ENCODE measurements around the gene AGPS.
"Not testable (repeated sequence)": the region's sequence is repeated elsewhere in the genome, so short reads cannot be mapped to it uniquely, and the experiment has no call there.

Gene AGPS

DNA sequence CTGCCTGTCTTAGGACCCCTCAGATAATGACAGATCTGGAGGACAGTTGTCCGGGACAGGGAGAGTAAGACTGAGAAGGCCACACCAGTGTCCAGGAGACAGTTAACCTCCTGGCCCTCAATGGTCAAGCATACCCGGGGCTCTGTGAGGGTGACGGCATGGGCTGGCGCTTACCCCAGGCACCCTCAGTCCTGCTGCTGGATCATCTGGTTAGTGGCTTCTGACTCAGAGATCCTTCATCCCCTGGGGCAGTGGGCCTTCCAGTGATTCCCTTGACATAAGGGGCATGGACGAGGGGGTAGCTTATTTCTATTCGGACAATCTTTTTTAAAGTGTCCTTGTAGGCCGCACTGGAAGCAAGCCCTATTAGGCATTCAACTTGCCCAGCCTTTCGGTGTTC is 18.1 kb downstream of the AGPS start:
- not testable (repeated sequence) for DNase-seq (ENCODE audit: insufficient read length, low spot score); FAIRE-seq

DNA sequence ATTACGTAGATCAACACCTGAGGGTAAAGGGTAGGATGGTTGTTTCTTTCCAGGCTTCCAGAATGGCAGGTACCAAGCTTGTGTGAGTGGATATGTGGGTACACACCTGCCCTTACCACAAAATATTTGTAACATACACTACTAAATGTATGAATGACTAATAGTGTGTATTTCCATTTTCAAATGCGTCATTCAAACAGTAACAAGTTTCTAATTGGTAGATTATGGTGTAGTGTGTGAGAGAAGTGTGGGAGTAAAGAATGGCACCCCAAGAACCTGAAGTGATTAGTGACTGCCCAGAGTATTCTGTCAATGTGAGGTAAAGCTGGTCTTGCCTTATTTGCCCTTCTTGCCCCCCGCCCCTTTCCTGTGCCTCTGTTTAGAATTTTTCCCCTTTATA is 21.1 kb downstream of the AGPS start:
- FAIRE-seq, result no peak
- DNase-seq (ENCODE audit: insufficient read length, low spot score), result no peak

DNA sequence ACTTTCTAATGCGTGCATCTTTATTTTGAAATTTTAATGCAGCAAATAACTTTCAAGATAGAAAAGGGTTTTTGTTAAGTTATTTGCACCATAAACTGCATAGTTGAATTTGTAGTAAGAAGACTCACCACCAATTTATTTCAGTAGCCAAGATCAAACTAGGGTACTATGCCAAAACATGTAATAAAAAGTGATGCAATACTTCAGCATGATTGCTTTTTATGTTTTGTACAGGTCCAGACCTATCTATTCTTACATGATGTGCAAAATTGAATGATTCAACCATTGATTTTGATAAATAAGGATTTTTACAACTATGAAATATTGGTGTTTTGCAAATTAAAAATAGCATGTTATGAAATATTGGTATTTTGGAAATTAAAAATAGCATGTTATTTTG is 26.7 kb downstream of the AGPS start:
- DNase-seq (ENCODE audit: insufficient read length, low spot score) (no peak), FAIRE-seq (no peak)

DNA sequence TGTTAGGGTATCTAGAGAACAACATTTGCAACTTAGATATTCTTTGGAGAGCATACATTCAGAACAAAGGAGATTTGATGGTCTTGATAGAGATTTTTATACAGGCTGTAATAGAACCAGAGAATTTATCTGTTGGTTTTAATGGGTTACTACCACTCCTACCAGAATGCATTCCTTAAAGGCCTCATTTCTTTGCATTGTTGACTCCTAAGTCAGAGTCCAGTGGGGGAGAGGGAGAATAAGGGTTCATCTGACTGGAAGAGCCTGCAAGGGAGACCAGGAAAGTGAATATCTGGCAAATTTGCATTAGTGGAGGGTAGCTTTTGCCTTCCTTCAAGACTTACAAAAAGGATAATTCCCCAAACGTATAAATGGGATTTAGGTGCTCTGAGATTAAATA is 29.7 kb downstream of the AGPS start:
- DNase-seq (ENCODE audit: insufficient read length, low spot score) (no peak), FAIRE-seq (no peak)

DNA sequence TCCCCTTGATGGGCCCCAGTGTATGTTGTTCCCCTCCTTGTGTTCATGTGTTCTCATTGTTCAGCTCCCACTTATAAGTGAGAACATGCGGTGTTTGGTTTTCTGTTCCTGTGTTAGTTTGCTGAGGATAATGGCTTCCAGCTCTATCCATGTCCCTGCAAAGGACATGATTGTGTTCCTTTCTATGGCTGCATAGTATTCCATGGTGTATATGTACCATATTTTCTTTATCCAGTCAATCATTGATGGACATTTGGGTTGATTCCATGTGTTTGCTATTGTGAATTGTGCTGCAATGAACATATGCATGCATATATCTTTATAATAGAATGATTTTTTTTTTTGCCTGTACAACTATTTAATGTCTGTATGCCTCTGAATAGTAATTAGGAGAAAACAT is 31.5 kb downstream of the AGPS start:
- FAIRE-seq; DNase-seq (ENCODE audit: insufficient read length, low spot score): not testable (repeated sequence)

DNA sequence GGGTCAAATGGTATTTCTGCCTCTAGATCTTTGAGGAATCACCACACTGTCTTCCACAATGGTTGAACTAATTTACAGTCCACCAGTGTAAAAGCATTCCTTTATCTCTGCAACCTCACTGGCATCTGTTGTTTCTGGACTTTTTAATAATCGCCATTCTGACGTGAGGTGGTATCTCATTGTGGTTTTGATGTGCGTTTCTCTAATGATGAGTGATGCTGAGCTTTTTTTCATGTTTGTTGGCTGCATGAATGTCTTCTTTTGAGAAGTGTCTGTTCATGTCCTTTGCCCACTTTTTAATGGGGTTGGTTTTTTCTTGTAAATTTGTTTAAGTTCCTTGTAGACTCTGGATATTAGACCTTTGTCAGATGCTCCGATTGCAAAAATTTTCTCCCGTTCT is 32.0 kb downstream of the AGPS start:
- DNase-seq (ENCODE audit: insufficient read length, low spot score); FAIRE-seq: not testable (repeated sequence)

DNA sequence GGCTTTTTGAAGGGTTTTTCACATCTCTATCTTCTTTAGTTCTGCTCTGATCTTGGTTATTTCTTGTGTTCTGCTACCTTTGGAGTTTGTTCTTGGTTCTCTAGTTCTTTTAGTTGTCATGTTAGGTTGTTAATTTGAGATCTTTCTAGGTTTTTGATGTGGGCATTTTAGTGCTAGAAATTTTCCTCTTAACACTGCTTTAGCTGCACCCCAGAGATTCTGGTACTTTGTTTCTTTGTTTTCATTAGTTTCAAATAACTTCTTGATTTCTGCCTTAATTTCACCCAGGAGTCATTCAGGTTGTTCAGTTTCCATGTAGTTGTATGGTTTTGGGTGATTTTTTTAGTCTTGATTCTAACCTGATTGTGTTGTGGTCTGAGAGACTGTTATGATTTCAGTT is 34.7 kb downstream of the AGPS start:
- DNase-seq (ENCODE audit: insufficient read length, low spot score) (no peak), FAIRE-seq (no peak)

DNA sequence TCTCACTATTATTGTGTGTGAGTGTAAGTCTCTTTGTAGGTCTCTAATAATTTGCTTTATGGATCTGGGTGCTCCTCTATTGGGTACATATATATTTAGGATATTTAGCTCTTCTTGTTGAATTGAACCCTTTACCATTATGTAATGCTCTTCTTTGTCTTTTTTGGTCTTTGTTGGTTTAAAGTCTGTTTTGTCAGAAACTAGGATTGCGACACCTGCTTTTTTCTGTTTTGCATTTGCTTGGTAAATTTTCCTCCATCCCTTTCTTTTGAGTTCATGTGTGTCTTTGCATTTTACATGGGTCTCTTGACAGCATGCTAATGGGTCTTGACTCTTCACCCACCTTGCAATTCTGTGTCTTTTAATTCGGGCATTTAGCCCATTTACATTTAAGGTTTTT is 35.4 kb downstream of the AGPS start:
- not testable (repeated sequence) for DNase-seq (ENCODE audit: insufficient read length, low spot score); FAIRE-seq

DNA sequence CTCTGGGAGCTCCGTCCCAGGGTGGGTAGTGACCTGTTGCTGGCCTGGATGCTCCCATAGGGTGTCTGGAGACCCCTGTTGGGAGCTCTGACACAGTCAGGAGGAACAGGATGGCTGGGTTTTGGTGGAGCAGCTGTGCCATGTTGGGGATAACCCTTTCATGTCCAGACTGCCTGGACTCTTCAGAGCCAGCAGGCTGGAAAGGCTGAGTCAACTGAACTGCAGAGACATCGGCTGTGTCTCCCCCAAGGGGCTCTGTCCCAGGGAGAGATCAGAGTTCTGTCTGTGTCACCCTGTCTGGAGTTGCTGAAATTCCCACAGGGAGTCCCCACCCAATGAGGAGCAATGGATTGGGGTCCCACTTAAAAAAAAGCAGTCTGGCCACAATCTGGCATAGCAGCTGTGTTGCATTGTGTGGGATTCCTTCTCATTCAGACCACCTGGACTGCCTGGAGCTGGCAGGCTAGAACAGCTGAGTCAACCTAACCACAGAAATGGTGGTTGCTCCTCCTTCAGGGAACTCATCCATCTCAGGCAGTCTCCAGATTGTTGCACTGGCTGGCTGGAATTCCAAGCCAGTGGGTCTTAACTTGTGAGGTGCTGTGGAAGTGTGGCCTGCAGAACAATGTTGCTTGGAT is 37.2 kb downstream of the AGPS start:
- FAIRE-seq (no peak), DNase-seq (ENCODE audit: insufficient read length, low spot score) (no peak)

DNA sequence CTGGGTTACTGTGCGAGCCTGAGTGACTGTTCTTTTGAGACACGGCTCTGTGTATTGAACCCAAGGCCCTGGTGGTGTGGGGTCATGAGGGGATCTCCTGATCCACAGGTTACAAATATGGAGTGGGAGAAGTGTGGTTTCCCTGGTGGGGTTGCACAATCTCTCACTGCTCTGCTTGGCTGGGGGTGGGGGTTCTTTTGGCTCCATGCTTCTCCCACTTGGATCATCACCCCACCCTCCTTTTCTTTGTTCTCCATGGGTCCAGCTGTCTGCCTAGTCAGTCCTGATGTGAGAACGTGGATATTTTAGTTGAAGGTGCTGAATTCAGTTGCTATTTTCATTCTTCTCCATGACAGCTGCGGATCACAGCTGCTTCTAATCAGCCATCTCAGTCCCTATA is 37.8 kb downstream of the AGPS start:
- no peak for FAIRE-seq
- no peak for DNase-seq (ENCODE audit: insufficient read length, low spot score)

DNA sequence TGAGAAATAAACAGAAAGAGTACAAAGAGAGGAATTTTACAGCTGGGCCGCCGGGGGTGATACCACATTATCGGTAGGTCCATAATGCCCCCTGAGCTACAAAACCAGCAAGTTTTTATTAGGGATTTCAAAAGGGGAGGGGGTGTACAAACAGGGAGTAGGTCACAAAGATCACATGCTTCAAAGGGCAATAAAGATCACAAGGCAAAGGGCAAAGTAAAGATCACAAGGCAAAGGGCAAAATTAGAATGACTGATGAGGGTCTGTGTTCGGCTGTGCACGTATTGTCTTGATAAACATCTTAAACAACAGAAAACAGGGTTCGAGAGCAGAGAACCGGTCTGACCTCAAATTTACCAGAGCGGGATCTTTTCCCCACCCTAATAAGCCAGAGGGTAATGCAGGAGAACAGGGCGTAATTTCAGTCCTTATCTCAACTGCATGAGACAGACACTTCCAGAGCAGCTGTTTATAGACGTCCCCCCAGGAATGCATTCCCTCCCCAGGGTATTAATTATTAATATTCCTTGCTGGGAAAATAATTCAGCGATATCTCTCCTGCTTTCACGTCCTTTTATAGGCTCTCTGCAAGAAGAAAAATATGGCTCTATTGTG is 38.6 kb downstream of the AGPS start:
- not testable (repeated sequence) for DNase-seq (ENCODE audit: insufficient read length, low spot score); FAIRE-seq

DNA sequence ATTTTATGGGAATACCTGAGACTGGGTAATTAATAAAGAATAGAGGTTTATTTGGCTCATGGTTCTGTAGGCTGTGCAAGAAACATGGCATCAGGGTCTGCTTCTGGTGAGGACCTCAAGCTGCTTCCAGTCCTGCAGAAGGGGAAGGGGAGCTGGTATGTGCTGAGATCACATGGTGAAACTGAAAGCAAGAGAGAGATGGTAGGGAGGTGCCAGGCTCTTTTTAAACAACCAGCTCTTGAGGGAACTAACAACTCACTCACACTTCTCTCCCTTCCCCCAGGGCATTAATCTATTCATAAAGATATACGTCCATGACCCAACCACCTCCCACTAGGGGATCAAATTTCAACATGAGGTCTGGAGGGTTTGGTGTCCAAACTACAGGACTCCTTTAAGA is 40.1 kb downstream of the AGPS start:
- no peak for FAIRE-seq
- no peak for DNase-seq (ENCODE audit: insufficient read length, low spot score)

DNA sequence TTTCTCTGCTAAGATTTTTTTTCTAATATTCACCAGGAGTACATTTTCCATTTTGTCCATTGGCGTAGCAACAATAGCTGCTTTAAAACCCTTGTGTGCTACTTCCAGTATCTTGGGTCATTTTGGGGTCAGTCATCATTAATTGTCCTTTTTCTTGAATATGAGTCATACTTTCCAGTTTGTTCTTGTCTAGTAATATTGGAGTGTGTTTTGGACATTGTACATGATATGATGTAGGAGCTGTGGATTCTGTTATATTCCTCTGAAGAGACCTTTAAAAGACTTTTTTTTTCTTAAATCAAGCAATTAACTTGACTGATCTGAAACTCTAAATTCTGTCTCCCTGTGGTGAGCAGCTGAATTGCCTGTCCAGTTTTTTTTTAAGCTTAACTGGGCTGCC is 40.8 kb downstream of the AGPS start:
- FAIRE-seq, result peak; percentile 88

DNA sequence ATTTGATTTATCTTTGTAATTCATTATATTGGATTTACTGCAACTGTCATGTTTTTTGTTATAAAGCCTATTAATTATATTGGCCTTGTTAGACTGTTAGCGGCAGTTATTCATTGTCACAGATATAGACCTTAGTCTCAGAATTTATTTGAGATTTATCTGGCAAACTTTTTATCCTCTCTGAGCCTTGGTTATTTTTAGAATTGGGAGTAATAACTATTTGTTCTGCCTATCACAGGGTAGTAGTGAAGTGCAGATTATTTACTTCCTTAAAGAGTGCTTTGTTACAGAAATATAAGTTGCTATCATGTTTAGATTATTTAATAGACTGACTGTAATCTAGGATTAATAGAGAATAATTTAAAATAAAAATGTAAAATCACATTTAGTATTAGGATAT is 41.9 kb downstream of the AGPS start:
- FAIRE-seq, result no peak
- DNase-seq (ENCODE audit: insufficient read length, low spot score), result no peak

More for the DNA sequence above, 40.8 kb downstream of the AGPS start:
- DNase-seq (ENCODE audit: insufficient read length, low spot score), result no peak

DNA sequence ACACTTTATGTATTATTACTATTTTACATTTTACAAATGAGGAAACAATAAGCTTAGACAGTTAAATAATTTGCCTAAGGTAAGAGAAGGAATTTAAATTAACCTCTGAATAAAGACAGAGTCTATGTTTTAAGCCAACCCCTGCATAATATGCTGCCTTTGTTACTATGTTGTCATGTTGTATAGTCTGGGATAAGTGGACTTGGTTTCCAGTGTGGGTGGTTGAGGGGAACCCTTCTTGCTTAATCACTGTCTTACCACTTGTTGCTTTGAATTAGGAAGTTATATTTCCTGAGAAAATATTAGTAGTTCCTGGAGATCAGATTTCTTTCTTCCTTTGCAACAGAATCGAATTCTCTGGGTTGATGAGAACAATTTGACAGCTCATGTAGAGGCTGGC is 52.6 kb downstream of the AGPS start:
- DNase-seq (ENCODE audit: insufficient read length, low spot score) (no peak), FAIRE-seq (no peak)

DNA sequence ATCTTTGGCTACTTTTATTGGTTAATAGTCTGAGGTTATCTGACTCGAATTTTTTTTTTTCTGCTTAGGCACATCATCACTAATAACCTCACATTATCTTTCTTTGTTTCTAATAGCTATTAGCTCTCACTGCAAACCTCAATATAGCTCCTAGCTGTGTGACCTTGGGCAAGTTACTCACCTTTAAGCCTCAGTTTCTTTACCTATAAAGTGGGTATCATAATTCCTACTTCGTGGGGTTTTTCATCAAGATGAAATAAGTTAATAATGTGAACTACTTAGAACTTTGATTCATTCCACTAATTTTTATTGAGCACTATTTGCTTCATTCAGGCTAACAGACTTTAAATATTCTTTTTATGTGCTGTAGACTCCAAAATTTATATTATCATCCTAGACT is 55.5 kb downstream of the AGPS start:
- no peak for FAIRE-seq
- no peak for DNase-seq (ENCODE audit: insufficient read length, low spot score)

DNA sequence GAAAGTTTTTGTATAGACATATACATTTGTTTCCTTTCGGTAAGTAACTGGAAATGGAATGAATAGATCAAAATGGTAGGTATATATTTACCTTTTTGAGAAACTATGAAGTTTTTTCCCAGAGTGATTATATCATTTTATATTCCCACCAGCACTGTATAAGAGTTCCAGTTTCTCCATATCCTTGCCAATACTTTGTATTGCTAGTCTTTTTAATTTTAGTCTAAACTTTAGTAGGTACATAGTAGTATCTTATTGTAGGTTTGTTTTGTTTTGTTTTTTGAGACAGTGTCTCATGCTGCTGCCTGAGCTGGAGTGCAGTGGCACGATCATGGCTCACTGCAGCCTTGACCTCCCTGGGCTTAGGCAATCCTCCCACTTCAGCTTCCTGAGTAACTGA is 56.6 kb downstream of the AGPS start:
- DNase-seq (ENCODE audit: insufficient read length, low spot score), result no peak
- no peak for FAIRE-seq

DNA sequence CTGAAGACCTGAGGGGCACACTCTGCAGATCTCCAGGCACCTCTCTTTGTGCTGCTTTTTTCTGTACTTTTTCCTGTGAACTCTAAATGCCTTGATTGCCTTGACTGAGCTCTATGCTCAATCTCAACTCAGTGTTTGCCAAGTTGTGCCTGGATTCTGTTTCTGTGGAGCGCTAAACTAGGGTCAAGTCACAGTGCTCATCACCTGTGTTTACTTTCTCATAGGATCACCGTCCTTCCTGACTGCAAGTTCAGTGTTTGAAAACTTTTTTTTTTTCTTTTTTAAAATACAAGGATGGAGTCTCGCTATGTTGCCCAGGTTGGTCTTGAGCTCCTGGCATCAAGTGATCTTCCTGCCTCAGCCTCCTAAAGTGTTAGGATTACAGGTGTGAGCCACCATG is 62.6 kb downstream of the AGPS start:
- FAIRE-seq (no peak), DNase-seq (ENCODE audit: insufficient read length, low spot score) (no peak)

DNA sequence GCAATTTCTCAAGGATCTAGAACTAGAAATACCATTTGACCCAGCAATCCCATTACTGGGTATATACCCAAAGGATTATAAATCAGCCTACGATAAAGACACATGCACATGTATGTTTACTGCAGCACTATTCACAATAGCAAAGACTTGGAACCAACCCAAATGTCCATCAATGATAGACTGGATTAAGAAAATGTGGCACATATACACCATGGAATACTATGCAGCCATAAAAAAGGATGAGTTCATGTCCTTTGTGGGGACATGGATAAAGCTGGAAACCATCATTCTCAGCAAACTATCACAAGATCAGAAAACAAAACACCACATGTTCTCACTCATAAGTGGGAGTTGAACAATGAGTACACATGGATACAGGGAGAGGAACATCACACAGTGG is 67.2 kb downstream of the AGPS start:
- not testable (repeated sequence) for DNase-seq (ENCODE audit: insufficient read length, low spot score); FAIRE-seq

DNA sequence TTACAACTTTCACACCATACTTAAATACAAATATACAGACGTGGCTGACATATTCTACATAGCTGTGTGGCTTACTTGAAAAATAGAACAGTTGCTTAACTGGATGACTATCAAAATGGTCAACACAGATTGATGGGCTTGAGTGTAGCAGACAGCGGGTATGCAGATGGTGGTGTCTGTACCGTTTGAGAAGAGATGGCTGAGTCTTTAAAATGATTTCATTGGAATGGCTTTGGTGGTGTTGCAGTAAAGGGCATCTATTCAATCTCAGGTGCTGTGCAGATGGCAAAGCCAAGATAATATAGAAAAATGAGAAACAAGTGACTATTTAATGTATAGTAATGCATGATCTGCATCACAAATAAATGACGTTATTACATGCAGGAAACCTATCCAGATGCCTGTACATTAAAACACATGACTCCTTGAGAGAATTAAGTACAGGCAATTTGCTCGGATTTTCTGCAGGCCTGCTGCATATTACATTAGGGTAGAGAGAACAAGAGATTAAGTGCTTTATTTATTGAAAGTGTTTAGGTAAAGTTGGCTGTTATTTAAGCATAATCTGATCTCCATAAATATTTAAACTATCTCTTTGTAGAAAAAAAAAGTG is 68.5 kb downstream of the AGPS start:
- DNase-seq (ENCODE audit: insufficient read length, low spot score), result no peak
- FAIRE-seq, result no peak

DNA sequence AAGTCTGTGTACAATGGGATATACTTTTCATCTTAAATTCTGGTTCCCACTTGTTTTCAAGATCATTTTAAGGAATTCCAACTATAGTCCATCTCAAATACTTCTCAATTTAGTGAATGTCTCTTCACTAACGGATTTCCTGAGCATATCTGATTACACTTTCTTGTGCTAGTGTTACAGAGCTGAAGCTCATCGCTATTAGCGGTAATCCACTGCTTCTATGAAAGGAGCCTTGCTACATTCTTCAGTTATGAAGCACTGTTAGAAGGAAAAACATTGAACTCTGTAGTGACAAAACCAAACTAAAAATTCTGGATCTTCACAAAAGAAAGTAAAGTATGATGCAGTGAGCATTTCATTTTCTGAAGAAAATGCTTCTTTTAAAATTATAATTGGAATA is 72.0 kb downstream of the AGPS start:
- DNase-seq (ENCODE audit: insufficient read length, low spot score), result no peak
- FAIRE-seq, result no peak

DNA sequence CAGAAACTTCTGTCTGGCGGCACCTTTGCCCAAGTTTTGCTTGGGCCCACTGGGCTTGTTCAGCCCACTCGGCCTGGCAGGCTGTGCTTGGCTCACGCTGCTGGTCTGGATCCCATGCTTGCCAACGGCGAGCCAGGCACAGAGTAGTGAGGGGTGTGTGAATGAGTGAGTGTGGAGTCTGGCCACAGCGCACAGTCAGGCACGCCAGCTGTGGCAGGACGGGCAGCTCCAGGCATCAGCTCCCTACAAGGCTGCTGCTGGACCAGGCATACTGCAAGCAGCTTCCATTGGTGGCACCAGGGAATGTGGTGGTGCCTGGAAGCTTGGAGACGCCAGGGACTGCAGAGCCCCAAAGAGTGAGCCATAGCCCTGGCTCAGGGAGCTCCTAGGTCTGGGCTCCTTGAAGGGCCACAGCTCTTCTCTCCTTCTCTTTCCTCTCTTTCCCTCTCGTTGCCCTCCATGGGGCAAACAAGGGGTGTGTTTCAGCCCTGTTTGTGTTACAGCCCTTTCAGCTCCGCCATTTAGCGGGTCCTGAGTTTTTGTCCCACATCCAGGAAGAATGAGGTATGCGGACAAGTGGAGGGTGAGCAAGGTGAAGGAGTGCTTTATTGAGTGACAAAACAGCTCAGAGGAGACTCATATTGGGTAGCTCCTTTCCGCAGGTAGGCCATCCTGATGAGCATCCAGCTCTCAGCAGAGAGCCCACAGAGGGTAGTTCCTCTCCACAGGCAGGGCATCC is 73.0 kb downstream of the AGPS start:
- no peak for DNase-seq (ENCODE audit: insufficient read length, low spot score)
- no peak for FAIRE-seq
